Stimulated activated CD4-positive, alpha-beta T cell treated with anti-CD3 and anti-CD28 coated beads, Interleukin-2, amount 100 ng/mL, for 48 hours (primary cell): ENCODE results near the gene MYDGF.
"Not testable (repeated sequence)": the region's sequence is repeated elsewhere in the genome, so short reads cannot be mapped to it uniquely, and the experiment has no call there.

ENCODE experiments used
- DNase-seq, 2 donors: peaks; one replicate each; pipeline ENCODE4 v3.0.0-alpha.2; 2020

The MYDGF gene

GRCh38 chr19:4699826-4700692 lies 29.9 kb upstream of the MYDGF start:
- no peak for DNase-seq

GRCh38 chr19:4697304-4697703 lies 27.2 kb upstream of the MYDGF start:
- no peak for DNase-seq

- no peak for DNase-seq
Measured at GRCh38 chr19:4695224-4695731, 25.1 kb upstream of the MYDGF start.

DNA sequence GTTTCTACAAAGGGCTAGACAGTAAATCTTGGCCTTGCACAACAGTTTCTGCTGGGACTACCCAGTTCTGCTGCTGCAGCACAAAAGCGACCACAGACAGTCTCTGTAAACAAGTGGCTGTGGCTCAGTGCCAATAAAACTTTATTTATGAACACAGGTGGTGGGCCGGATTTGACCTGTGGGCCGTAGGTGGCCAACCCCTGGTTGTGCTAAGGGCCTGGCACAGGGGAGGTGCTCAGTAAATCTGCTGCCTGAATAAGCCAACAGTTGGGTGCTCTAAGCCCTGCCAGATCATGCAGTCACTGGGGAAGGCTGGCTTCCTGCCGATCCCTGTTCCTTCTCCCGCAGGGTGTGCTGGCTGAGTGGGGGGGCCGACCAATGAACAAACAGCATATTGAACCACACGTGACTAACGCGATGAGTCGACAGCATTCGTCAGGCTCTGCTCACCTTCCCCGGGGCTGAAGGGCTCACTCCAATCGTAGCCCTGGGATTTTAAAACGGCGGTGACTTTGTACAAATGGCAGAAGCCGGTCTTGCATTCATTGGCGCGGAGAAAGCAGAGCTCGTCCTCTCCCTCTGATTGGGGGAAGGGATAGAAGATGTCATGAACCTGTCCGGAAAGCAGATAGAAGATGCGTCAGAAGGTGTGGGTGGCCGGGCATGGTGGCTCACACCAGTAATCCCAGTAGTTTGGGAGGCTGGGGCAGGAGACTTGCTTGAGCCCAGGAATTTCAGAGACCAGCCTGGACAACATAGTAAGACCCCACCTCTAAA lies 24.3 kb upstream of the MYDGF start:
- no peak for DNase-seq

DNA sequence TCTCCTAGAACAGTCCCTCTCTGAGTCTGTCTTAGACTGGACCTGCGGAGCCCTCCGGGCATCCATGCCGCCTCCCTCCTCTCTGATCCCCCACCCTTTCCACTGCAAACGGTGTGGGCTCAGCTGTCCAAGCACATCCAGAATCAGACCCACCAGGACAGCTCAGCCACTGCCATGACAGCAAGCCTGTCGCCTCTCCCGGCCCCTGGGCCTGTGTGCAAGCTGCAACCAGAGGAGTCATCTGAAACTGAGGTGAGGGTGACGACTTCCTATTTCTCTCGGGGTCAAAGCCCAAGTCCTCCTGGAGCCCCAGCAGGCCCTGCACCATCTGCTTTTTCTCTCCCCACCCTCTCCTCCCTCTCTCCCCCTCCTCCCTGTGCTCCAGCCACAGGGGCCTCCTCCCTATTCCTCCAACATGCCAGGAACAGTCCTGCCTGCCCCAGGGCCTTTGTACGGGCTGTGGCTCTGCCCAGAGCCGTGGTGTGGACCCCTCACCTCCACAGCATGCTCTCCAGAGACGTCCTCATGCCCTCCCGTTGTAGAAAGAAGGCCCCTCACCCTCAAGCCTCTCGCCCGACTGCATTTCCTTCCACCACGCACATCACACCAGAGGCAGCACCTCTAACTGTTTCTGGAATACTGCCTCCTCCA lies 23.5 kb upstream of the MYDGF start:
- no peak for DNase-seq

- no peak for DNase-seq
Measured at GRCh38 chr19:4693078-4693350, 22.9 kb upstream of the MYDGF start.

GRCh38 chr19:4692251-4693077 lies 22.3 kb upstream of the MYDGF start:
- DNase-seq: no peak

GRCh38 chr19:4691373-4691772 lies 21.2 kb upstream of the MYDGF start:
- no peak for DNase-seq

DNA sequence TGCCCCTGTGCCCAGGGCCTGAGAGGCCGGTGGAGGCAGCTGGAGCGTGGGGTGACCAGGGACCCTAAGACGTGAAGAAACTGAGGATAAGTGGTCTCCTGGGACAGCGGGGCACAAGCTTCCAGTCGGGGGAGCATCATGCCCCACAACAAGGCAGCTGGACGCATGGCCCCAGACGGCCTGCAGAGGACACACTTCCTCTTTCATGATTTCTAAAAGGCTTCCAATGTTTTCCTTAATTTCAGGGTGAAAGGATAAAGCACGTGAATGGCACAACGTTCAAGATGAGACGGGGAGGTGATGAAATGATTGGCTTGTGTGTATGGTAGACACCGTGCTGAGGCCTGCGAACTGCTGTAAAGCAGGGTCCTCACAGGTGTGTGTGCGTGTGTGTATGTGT lies 20.2 kb upstream of the MYDGF start:
- no peak for DNase-seq

GRCh38 chr19:4689403-4689802 lies 19.3 kb upstream of the MYDGF start:
- no peak for DNase-seq

DNA sequence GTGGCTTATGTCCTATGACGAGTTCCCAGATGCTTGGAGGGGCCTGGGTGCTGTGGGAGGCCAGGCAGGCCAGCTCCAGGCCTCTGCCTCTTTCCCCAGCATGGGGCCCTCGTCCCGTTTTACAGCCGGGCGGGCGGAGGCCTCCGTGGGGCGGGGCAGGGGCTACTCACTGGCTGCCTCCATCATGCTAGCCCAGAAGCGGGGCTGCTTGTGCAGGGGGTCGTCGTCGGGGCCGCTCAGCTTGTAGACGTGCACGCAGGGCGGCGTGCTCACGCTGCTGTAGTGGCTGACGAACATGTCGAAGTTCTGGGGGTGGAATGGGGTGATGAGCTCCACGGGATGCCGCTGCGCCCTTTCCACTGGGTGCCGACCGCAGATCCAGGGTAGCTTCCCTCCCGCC lies 18.4 kb upstream of the MYDGF start:
- no peak for DNase-seq

DNA sequence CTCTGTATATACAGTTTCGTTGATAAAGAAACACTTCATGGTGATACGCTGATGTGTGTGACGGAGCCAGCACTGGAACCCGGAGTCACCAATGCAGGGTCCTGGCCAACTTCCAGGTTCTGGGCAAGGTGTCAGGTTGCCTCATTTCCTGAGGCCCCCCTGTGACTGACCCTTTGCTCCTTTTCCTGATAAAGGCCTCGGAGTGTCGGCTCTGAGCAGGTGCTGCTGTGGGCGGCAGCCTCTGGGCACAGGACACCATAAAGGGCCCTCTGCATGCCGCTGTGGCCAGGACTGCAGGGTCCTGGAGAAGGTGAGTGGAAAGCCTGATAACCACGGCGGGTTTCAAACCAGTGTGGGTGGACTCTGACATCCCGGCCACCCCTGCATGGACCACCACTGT lies 17.3 kb upstream of the MYDGF start:
- no peak for DNase-seq

DNA sequence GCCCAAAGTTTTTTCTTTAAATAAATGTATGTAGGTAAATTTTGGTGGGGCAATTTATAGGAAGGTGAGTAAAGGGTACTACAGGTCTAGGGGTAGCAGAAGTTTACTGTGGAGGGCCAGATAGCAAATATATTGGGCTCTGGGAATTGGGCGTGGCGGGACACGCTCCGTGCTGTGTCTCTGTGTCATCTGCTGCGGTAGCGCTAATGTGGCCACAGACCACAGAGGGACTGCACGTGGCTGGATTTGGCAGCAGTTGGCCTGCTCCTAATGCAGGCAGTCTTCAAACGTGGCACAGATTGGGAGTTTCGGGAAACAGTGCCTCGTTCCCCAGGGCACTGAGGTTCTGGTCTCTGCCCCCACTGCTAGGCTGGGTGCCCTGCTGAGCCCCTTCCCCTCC lies 16.6 kb upstream of the MYDGF start:
- DNase-seq: no peak

GRCh38 chr19:4684312-4685095 lies 14.4 kb upstream of the MYDGF start:
- DNase-seq: no peak

DNA sequence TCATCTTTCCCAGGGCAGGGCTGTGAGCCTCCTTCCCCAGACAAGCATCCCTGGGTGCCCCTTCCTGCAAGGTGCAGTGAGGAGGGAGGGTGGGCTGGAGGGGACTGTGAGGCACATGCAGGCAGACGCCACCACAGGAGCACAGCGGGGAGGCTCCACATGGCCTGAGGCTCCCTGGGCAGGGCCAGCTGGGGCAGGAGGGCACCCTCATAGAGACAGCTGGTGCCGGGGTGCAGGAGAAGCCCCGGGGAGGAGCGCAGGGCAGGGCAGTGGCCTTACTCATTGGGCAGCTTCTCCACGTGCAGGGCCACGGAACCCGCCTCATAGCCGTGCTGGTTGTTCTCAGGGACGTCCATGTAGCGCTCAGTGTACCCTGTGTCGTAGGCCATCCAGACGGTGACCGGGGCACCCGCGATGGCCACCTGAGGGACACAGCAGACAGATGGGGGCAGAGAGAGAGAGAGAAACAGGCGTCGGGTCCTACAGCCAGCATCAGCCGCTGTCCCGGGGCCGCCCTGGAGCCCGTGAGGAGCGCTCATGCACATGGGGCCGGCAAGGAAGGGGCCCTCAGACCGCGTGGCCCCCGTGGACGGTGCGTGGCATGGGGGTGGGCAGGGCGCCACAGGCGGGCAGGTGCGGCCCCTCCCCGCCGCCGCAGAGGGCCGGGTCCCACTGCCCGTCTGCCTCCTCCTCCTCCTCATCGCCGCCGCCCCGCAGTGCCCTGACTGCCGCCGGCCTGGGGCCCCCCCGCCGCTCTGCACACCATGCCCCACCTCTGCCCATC lies 12.5 kb upstream of the MYDGF start:
- DNase-seq: no peak

DNA sequence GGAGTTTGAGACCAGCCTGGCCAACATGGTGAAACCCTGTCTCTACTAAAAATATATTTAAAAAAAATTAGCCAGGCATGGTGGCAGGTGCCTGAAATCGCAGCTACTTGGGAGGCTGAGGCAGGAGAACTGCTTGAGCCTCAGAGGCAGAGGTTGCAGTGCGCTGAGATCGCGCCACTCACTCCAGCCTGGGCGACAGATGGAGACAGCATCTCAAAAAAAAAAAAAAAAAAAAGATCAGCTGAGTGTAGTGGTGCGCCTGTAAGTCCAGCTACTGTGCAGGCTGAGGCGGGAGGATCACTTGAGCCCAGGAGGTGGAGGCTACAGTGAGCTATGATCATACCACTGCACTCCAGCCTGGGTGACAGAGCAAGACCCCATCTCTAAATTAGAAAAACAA lies 9.9 kb upstream of the MYDGF start:
- DNase-seq: not testable (repeated sequence)

- peak in 1 of 2 donors; percentile 15 for DNase-seq
Measured at GRCh38 chr19:4678881-4679790, 9.0 kb upstream of the MYDGF start.

GRCh38 chr19:4676955-4677731 lies 7.0 kb upstream of the MYDGF start:
- peak; percentile 23 to 36 for DNase-seq

DNA sequence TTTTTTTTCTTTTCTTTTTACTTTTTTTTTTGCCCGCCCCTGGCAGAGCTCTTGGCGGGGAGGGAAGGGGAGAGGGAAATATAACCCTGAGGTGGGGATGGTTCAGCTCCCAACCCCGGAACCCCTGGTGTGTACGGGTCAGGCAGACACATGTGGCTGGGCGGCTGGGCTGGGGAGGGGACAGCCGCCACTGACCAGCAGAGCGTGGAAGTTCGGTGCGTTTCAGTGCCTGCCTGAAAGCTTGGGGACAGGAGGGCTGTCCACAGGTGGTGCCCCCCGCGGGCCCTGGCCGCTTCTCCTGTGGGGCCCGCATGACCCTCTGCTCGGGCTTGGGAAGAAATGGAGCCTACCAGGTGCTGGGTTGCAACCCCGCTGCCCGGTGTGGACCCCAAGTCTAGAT lies 5.2 kb upstream of the MYDGF start:
- no peak for DNase-seq
